Endothelial cell of umbilical vein (primary cell): ENCODE results near the gene PHF12. TPM values are rescaled to one million over a fixed set of nuclear protein-coding genes. Genes with fewer than 3 reads are reported as not detected.

Experiments
- BruUV-seq: library from RNA; stranded (reverse); fragments of 400-500 nt; replicated peaks from 2 replicates; lab custom pipeline; 2021; lab: Mats Ljungman, UMichigan
- CTCF ChIA-PET: fragments of 300-600, 350-600 bp; sonication (Branson Sonifier 250); formaldehyde crosslinking; loops from one replicate; lab custom pipeline; 2021; ENCODE audit warnings: antibody characterized with exemption, inconsistent platforms; lab: Charles Lee
- POLR2A ChIA-PET: fragments of 300-600, 350-600 bp; sonication (Branson Sonifier 250); formaldehyde crosslinking; loops from one replicate; lab custom pipeline; 2021; ENCODE audit warnings: antibody characterized with exemption, inconsistent platforms; lab: Charles Lee
- DNase-seq: peaks from one replicate; pipeline ENCODE4 v3.0.0-alpha.2; 2011; ENCODE audit warnings: low read depth, low spot score
- FAIRE-seq: peaks from 2 replicates; lab custom pipeline; 2011; peaks lifted over from hg19 to GRCh38; lab: Jason Lieb, UNC
- H2AFZ ChIP-seq: 2 replicates; pipeline ENCODE4 v1.6.0; 2012; ENCODE audit warnings: low read depth, low read length, control low read depth, inconsistent platforms
- H3K27ac ChIP-seq: 2 replicates; pipeline ENCODE4 v1.5.1; 2011; ENCODE audit warnings: low read depth, mild to moderate bottlenecking, control low read depth, low read length, moderate library complexity; ENCODE audit not compliant: insufficient read depth
- H3K27me3 ChIP-seq, 2 experiments: 2 replicates each; pipeline versions ENCODE4 v1.6.0 to v1.6.1; 2011; ENCODE audit warnings: low read length in 2 of 2, mixed read lengths in 1 of 2; ENCODE audit not compliant: control insufficient read depth in 2 of 2, insufficient read depth in 2 of 2
- H3K36me3 ChIP-seq, 2 experiments: 2 replicates in 1 of 2; 3 replicates in 1 of 2; pipeline ENCODE4 v1.5.1; 2011; ENCODE audit warnings: low read length in 2 of 2, mild to moderate bottlenecking in 1 of 2, moderate library complexity in 1 of 2; ENCODE audit not compliant: control insufficient read depth in 2 of 2, insufficient read depth in 2 of 2; ENCODE audit errors: extremely low read depth in 1 of 2
- H3K4me1 ChIP-seq: 3 replicates; pipeline ENCODE4 v1.5.1; 2011; ENCODE audit warnings: mild to moderate bottlenecking, low read length; ENCODE audit not compliant: control insufficient read depth, insufficient read depth; ENCODE audit errors: extremely low read depth
- H3K4me2 ChIP-seq: 2 replicates; pipeline ENCODE4 v1.6.1; 2011; ENCODE audit warnings: low read length, control low read depth, mixed read lengths; ENCODE audit not compliant: insufficient read depth
- H3K4me3 ChIP-seq, 3 experiments: fragments of 200-600 bp in 1 of 3; sonication (generic), shearing (Covaris generic) in 1 of 3; replicated peaks in 1 of 3; 2 replicates each; pipeline ENCODE4 v1.5.1; 2011 to 2016; ENCODE audit warnings: control low read depth in 3 of 3, low read length in 3 of 3, mild to moderate bottlenecking in 2 of 3, inconsistent platforms in 1 of 3, low read depth in 1 of 3, moderate library complexity in 1 of 3; ENCODE audit not compliant: insufficient read depth in 1 of 3
- H3K79me2 ChIP-seq: 2 replicates; pipeline ENCODE4 v1.6.0; 2012; ENCODE audit warnings: low read length, inconsistent platforms; ENCODE audit not compliant: control insufficient read depth, insufficient read depth
- H3K9ac ChIP-seq: replicated peaks from 2 replicates; pipeline ENCODE3; 2011; ENCODE audit warnings: low read length, control low read depth; ENCODE audit not compliant: insufficient read depth; ENCODE audit errors: extremely low read depth
- H3K9me1 ChIP-seq: replicated peaks from 3 replicates; pipeline ENCODE4 v1.6.0; 2011; ENCODE audit warnings: mild to moderate bottlenecking, low read length; ENCODE audit not compliant: control insufficient read depth, insufficient read depth; ENCODE audit errors: extremely low read depth
- H3K9me3 ChIP-seq: replicated peaks from 2 replicates; pipeline ENCODE4 v1.5.1; 2012; ENCODE audit warnings: low read length, inconsistent platforms; ENCODE audit not compliant: control insufficient read depth, insufficient read depth
- H4K20me1 ChIP-seq: replicated peaks from 2 replicates; pipeline ENCODE3; 2011; ENCODE audit warnings: mild to moderate bottlenecking, low read length; ENCODE audit not compliant: control insufficient read depth, insufficient read depth; ENCODE audit errors: extremely low read depth
- EZH2 ChIP-seq: IDR thresholded peaks from 2 replicates; pipeline ENCODE4 v1.6.1; 2012; ENCODE audit warnings: borderline replicate concordance, low read depth, mild to moderate bottlenecking, moderate library complexity, low read length, inconsistent platforms; ENCODE audit not compliant: severe bottlenecking
- FOS ChIP-seq: IDR thresholded peaks from 2 replicates; pipeline ENCODE4 v1.6.1; 2011; ENCODE audit warnings: mild to moderate bottlenecking, low read length, moderate library complexity, borderline replicate concordance; ENCODE audit not compliant: insufficient read depth
- GATA2 ChIP-seq: IDR thresholded peaks from 2 replicates; pipeline ENCODE4 v1.7.0; 2011; ENCODE audit warnings: low read depth, mild to moderate bottlenecking, moderate library complexity, mixed read lengths, low read length; ENCODE audit not compliant: insufficient read length, insufficient read depth
- JUN ChIP-seq: IDR thresholded peaks from 2 replicates; pipeline ENCODE4 v1.6.1; 2011; ENCODE audit warnings: borderline replicate concordance, low read depth; ENCODE audit not compliant: insufficient read length, insufficient read depth
- MYC ChIP-seq: IDR thresholded peaks from one replicate; pipeline ENCODE4 v1.6.1; 2011; ENCODE audit warnings: mild to moderate bottlenecking, low read depth, low read length
- POLR2A ChIP-seq: IDR thresholded peaks from 2 replicates; pipeline ENCODE4 v1.6.1; 2012; ENCODE audit warnings: low read depth, mild to moderate bottlenecking, control low read depth, low read length
- POLR2AphosphoS5 ChIP-seq: IDR thresholded peaks from 2 replicates; pipeline ENCODE4 v1.6.1; 2012; ENCODE audit warnings: low read depth, mild to moderate bottlenecking, control low read depth, low read length, moderate library complexity; ENCODE audit not compliant: insufficient read depth
- dilution Hi-C: fragments of 300-500 bp; cut with MboI; formaldehyde crosslinking; loops from one replicate; pipeline ENCODE4 v1.15.0; 2019; ENCODE audit warnings: low sequenced_read_pairs; ENCODE audit not compliant: extremely low pct_ligation_motif_present
- intact Hi-C: fragments of 100-400 bp; cut with micrococcal nuclease; formaldehyde crosslinking; loops from one replicate; pipeline ENCODE4 v1.10.0; 2022
- polyA plus RNA-seq, 4 experiments: library from polyadenylated mRNA; depleted of rRNA in 3 of 4; stranded (reverse) in 3 of 4; unstranded in 1 of 4; fragments of >200 nt; gene quantifications; 2 replicates each; pipeline versions ENCODE4 v1.2.1 to v1.2.3, GENCODE V29; 2011 to 2012; ENCODE audit warnings: missing spikeins in 1 of 4
- total RNA-seq: library from RNA; stranded (reverse); gene quantifications from 2 replicates; pipeline ENCODE4 v1.2.3, GENCODE V29; 2021
- TF ChIP-seq, protein P1 (sequence below), 2 donors: IDR thresholded peaks; 1 replicate in 1 of 2; 2 replicates in 1 of 2; pipeline ENCODE4 v1.5.1; 2011; ENCODE audit warnings: low read length in 2 of 2, mild to moderate bottlenecking in 2 of 2, moderate library complexity in 2 of 2, control low read depth in 1 of 2, inconsistent platforms in 1 of 2, low read depth in 1 of 2; ENCODE audit not compliant: insufficient read depth in 1 of 2; ENCODE audit errors: extremely low read depth in 1 of 2
- TF ChIP-seq, protein P2 (sequence below): IDR thresholded peaks from 2 replicates; pipeline ENCODE4 v1.6.1; 2011; ENCODE audit not compliant: insufficient read depth, insufficient read length

Gene PHF12
- total and polyA plus RNA-seq, 2 donors (not counting 3 experiments of a cell fraction or from before 2014, with no cell fraction given): 26.6 to 44.2 TPM

GRCh38 chr17:28917029-28917428 is 34.3 kb downstream of the PHF12 start:
- Histone ChIP-seq H3K9me1 (no peaks in the 10 kb centered on the region), H3K36me3 (peaks cover 26 to 51% of the 10 kb centered on the region in 2 experiments), H3K4me2 (no peak overlapping the region), H3K9me3 (no peaks in the 10 kb centered on the region), H3K4me3 (no peak overlapping the region), H2AFZ (no peak overlapping the region), H3K27me3 (no peaks in the 10 kb centered on the region), H4K20me1 (no peaks in the 10 kb centered on the region), H3K27ac (no peak overlapping the region), H3K79me2 (no peaks in the 10 kb centered on the region), H3K4me1 (peaks cover 9% of the 10 kb centered on the region), H3K9ac (no peak overlapping the region)
- POLR2A ChIA-PET: interaction anchor here (0.6 kb wide), 1 partner anchor 53 kb away, joined by 3 read pairs; no protein-coding TSS in a partner anchor
- no peak for TF ChIP-seq FOS
- TF ChIP-seq MYC: no peak
- no peak for TF ChIP-seq POLR2A
- no peak for TF ChIP-seq GATA2
- no peak for TF ChIP-seq EZH2
- no peak for TF ChIP-seq POLR2AphosphoS5
- TF ChIP-seq, protein P1, sequence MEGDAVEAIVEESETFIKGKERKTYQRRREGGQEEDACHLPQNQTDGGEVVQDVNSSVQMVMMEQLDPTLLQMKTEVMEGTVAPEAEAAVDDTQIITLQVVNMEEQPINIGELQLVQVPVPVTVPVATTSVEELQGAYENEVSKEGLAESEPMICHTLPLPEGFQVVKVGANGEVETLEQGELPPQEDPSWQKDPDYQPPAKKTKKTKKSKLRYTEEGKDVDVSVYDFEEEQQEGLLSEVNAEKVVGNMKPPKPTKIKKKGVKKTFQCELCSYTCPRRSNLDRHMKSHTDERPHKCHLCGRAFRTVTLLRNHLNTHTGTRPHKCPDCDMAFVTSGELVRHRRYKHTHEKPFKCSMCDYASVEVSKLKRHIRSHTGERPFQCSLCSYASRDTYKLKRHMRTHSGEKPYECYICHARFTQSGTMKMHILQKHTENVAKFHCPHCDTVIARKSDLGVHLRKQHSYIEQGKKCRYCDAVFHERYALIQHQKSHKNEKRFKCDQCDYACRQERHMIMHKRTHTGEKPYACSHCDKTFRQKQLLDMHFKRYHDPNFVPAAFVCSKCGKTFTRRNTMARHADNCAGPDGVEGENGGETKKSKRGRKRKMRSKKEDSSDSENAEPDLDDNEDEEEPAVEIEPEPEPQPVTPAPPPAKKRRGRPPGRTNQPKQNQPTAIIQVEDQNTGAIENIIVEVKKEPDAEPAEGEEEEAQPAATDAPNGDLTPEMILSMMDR (IDR thresholded peaks at IDR 0.05; ENCODE audit: extremely low read depth in 1 of 2, insufficient read depth in 1 of 2, low read depth in 1 of 2, low read length in 2 of 2): no peak
- TF ChIP-seq JUN: no peak
- TF ChIP-seq, protein P2, sequence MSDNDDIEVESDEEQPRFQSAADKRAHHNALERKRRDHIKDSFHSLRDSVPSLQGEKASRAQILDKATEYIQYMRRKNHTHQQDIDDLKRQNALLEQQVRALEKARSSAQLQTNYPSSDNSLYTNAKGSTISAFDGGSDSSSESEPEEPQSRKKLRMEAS: no peak
- dilution Hi-C loops: no loop called here
- CTCF ChIA-PET: interaction anchor here (0.6 to 5.1 kb wide), 19 partner anchors 9 to 207 kb away, joined by 3 to 58 read pairs (median 4); partner anchors contain the start of genes FAM222B and TLCD1
- intact Hi-C loops: no loop called here
- BruUV-seq: no TSS peak
- no peak for FAIRE-seq
- DNase-seq: no peak
